ENCODE results near the gene PRKD1. TPM values are rescaled to one million over a fixed set of nuclear protein-coding genes. Genes with fewer than 3 reads are reported as not detected.

Gene PRKD1
- total and polyA plus RNA-seq, 2 donors (not counting 1 experiment from before 2014, with no cell fraction given), result 20.1 to 26.2 TPM

DNA sequence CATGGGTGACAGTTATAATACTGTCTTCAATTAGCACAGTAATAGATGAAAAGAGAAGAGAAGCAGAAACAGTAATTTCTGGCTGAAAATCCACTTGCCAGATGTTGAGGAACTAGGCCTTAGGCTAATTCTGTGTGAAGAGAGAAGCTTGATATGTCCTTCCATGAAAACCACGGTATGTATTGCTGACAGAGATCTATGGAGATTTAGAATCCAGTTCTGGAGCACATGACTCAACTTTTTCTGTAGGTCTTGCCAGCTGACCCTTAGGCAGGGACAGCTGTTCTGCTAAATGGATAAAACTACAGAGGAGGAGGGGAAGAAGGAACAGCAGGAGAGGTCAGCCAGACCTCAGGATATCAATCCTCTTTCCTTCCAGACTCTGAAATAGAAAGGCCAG is 211.5 kb downstream of the PRKD1 start:
- Histone ChIP-seq H3K4me1 (ENCODE audit: control insufficient read depth, extremely low read depth, insufficient read depth, low read length) (no peaks in the 10 kb centered on the region), H3K27me3 (ENCODE audit: control insufficient read depth, insufficient read depth, low read length) (no peaks in the 10 kb centered on the region), H3K4me2 (ENCODE audit: extremely low read depth, insufficient read depth, low read length) (no peak overlapping the region), H4K20me1 (ENCODE audit: control insufficient read depth, extremely low read depth, insufficient read depth, low read length) (no peaks in the 10 kb centered on the region), H3K9ac (ENCODE audit: insufficient read depth, low read length) (no peak overlapping the region), H3K79me2 (ENCODE audit: control insufficient read depth, insufficient read depth, low read length) (no peaks in the 10 kb centered on the region), H3K36me3 (ENCODE audit: control insufficient read depth, insufficient read depth, low read length) (no peaks in the 10 kb centered on the region), H3K9me3 (ENCODE audit: control insufficient read depth, insufficient read depth, low read depth, low read length) (no peaks in the 10 kb centered on the region), H3K27ac (ENCODE audit: insufficient read depth, low read length) (no peak overlapping the region), H2AFZ (ENCODE audit: low read length) (no peak overlapping the region), H3K4me3 (replicated peaks in 1 of 4; ENCODE audit: control extremely low read depth in 1 of 4, insufficient read depth in 1 of 4, low read depth in 3 of 4, low read length in 4 of 4) (no peak overlapping the region)
- TF ChIP-seq, protein P1, sequence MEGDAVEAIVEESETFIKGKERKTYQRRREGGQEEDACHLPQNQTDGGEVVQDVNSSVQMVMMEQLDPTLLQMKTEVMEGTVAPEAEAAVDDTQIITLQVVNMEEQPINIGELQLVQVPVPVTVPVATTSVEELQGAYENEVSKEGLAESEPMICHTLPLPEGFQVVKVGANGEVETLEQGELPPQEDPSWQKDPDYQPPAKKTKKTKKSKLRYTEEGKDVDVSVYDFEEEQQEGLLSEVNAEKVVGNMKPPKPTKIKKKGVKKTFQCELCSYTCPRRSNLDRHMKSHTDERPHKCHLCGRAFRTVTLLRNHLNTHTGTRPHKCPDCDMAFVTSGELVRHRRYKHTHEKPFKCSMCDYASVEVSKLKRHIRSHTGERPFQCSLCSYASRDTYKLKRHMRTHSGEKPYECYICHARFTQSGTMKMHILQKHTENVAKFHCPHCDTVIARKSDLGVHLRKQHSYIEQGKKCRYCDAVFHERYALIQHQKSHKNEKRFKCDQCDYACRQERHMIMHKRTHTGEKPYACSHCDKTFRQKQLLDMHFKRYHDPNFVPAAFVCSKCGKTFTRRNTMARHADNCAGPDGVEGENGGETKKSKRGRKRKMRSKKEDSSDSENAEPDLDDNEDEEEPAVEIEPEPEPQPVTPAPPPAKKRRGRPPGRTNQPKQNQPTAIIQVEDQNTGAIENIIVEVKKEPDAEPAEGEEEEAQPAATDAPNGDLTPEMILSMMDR (conservative IDR thresholded peaks at IDR 0.05 in 1 of 2, IDR thresholded peaks at IDR 0.05 in 1 of 2; ENCODE audit: low read depth in 1 of 2, low read length in 2 of 2), result no peak
- TF ChIP-seq EZH2 (IDR thresholded peaks at IDR 0.05; ENCODE audit: low read length, missing control alignments), result no peak
- DNase-seq (ENCODE audit: low read depth in 2 of 2), result peak; percentile 38 to 81

DNA sequence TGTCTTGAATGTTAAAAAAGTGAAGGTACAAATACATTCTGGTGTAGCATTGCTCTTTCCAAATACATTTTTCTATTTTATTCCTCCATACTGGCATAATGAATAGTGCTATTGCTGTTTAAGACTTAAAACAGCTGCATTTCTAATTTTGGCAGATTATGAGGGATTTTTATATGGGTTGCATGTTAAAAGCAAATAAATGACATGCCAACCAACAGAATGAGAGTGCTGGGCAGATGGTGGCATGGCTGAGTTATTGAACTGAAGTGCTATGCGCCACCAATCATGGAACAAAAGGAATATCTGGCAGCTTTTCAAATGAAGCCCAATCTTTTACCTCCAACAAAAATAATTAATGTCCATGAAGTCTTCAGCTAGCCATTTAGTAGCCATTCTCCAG is 215.0 kb downstream of the PRKD1 start:
- Histone ChIP-seq H3K27me3 (ENCODE audit: control insufficient read depth, insufficient read depth, low read length) (no peaks in the 10 kb centered on the region), H3K36me3 (ENCODE audit: control insufficient read depth, insufficient read depth, low read length) (no peaks in the 10 kb centered on the region), H3K4me2 (ENCODE audit: extremely low read depth, insufficient read depth, low read length) (no peak overlapping the region), H3K9ac (ENCODE audit: insufficient read depth, low read length) (no peak overlapping the region), H3K27ac (ENCODE audit: insufficient read depth, low read length) (no peak overlapping the region), H2AFZ (ENCODE audit: low read length) (no peak overlapping the region), H3K79me2 (ENCODE audit: control insufficient read depth, insufficient read depth, low read length) (no peaks in the 10 kb centered on the region), H3K9me3 (ENCODE audit: control insufficient read depth, insufficient read depth, low read depth, low read length) (no peaks in the 10 kb centered on the region), H4K20me1 (ENCODE audit: control insufficient read depth, extremely low read depth, insufficient read depth, low read length) (no peaks in the 10 kb centered on the region), H3K4me1 (ENCODE audit: control insufficient read depth, extremely low read depth, insufficient read depth, low read length) (no peaks in the 10 kb centered on the region), H3K4me3 (replicated peaks in 1 of 4; ENCODE audit: control extremely low read depth in 1 of 4, insufficient read depth in 1 of 4, low read depth in 3 of 4, low read length in 4 of 4) (no peak overlapping the region)
- TF ChIP-seq, protein P1 (conservative IDR thresholded peaks at IDR 0.05 in 1 of 2, IDR thresholded peaks at IDR 0.05 in 1 of 2; ENCODE audit: low read depth in 1 of 2, low read length in 2 of 2), result no peak
- no peak for TF ChIP-seq EZH2 (IDR thresholded peaks at IDR 0.05; ENCODE audit: low read length, missing control alignments)
- no peak for DNase-seq (ENCODE audit: low read depth in 2 of 2)

DNA sequence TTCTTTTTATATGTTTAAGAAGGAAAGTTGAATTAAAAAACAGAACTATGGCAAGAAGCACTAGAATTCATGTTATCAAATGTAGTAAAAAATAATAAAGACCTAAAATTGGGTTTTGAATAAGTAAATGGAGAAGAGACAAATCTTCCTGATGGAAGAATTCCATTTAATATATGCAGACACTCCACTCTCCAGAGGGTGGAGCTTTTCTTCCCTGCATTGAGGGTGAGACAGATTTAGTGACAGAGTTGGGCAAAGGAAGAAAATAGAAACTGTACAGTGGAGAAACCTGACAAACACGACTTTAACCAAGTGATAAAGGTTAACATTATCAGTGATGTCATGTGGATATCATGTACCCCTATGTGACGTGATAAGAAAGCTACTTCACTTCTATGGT is 217.6 kb downstream of the PRKD1 start:
- H3K27me3 ChIP-seq (ENCODE audit: control insufficient read depth, insufficient read depth, low read length), result no peaks in the 10 kb centered on the region
- H3K9ac ChIP-seq (ENCODE audit: insufficient read depth, low read length), result no peak overlapping the region
- H3K4me3 ChIP-seq (replicated peaks in 1 of 4; ENCODE audit: control extremely low read depth in 1 of 4, insufficient read depth in 1 of 4, low read depth in 3 of 4, low read length in 4 of 4), result no peak overlapping the region
- no peaks in the 10 kb centered on the region for H3K9me3 ChIP-seq (ENCODE audit: control insufficient read depth, insufficient read depth, low read depth, low read length)
- peak in 1 of 2 donors; percentile 40 for DNase-seq (ENCODE audit: low read depth in 2 of 2)
- TF ChIP-seq, protein P1 (conservative IDR thresholded peaks at IDR 0.05 in 1 of 2, IDR thresholded peaks at IDR 0.05 in 1 of 2; ENCODE audit: low read depth in 1 of 2, low read length in 2 of 2), result peak in 1 of 2 donors; percentile 44
- no peak for TF ChIP-seq EZH2 (IDR thresholded peaks at IDR 0.05; ENCODE audit: low read length, missing control alignments)
- no peaks in the 10 kb centered on the region for H3K4me1 ChIP-seq (ENCODE audit: control insufficient read depth, extremely low read depth, insufficient read depth, low read length)
- H3K36me3 ChIP-seq (ENCODE audit: control insufficient read depth, insufficient read depth, low read length), result no peaks in the 10 kb centered on the region
- no peak overlapping the region for H2AFZ ChIP-seq (ENCODE audit: low read length)
- no peaks in the 10 kb centered on the region for H3K79me2 ChIP-seq (ENCODE audit: control insufficient read depth, insufficient read depth, low read length)
- no peak overlapping the region for H3K27ac ChIP-seq (ENCODE audit: insufficient read depth, low read length)
- H3K4me2 ChIP-seq (ENCODE audit: extremely low read depth, insufficient read depth, low read length), result no peak overlapping the region
- H4K20me1 ChIP-seq (ENCODE audit: control insufficient read depth, extremely low read depth, insufficient read depth, low read length), result no peaks in the 10 kb centered on the region
